ENCODE measurements around the gene OR2Z1. TPM values are rescaled to one million over a fixed set of nuclear protein-coding genes. Genes with fewer than 3 reads are reported as not detected.

OR2Z1 gene
- total RNA-seq, 1 donor from 2014 or later = not detected

Other genes starting within 250 kb of the OR2Z1 start
- gene PRAM1, start 219.0 kb upstream of the OR2Z1 start, total RNA-seq = 0.78 TPM
- gene ZNF414, start 207.5 kb upstream of the OR2Z1 start, total RNA-seq = 9.8 TPM
- gene MYO1F, start 144.2 kb upstream of the OR2Z1 start, total RNA-seq = 9.3 TPM
- gene ADAMTS10, start 110.9 kb upstream of the OR2Z1 start, total RNA-seq = 10.0 TPM
- gene NFILZ, start 91.0 kb upstream of the OR2Z1 start, total RNA-seq = not detected
- not detected for gene ACTL9, start 22.8 kb upstream of the OR2Z1 start, total RNA-seq
- 8.8 TPM for gene ZNF558, start 110.7 kb downstream of the OR2Z1 start, total RNA-seq
- not detected for gene MBD3L1, start 110.7 kb downstream of the OR2Z1 start, total RNA-seq